DND-41 (cell line): Measurements from ENCODE around the gene STARD7.

Experiments
- EZH2 ChIP-seq: IDR thresholded peaks from 3 replicates; pipeline ENCODE4 v1.6.1; 2012; ENCODE audit warnings: borderline replicate concordance, low read depth, mild to moderate bottlenecking, moderate library complexity, low read length, inconsistent platforms; ENCODE audit not compliant: severe bottlenecking
- TF ChIP-seq, protein P1 (sequence below): IDR thresholded peaks from 2 replicates; pipeline ENCODE4 v1.5.1; 2012; ENCODE audit warnings: borderline replicate concordance, low read length, moderate library complexity, mild to moderate bottlenecking; ENCODE audit not compliant: poor library complexity, severe bottlenecking; ENCODE audit errors: extremely low read depth

DNA sequence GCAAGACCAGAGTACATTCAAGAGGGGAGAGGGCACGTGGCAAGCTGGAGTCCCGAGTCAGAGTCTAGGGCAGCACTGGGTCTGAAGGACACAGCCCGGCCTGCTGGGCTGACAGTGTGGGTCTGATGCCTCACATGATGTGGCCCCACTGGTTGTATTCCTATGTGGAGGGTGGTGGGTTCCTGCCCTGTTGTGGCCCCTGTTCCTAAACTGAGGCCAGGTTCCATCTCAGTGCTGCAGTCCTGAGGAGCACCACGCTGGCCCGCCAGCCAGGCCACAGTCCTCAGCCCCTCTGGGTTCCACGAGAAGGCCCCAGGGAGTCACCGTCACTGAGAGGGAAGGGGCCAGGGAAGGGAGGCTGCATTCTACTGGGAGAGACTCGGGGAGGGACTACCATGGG lies 43.9 kb upstream of the STARD7 start:
- TF ChIP-seq EZH2: no peak
- TF ChIP-seq, protein P1, sequence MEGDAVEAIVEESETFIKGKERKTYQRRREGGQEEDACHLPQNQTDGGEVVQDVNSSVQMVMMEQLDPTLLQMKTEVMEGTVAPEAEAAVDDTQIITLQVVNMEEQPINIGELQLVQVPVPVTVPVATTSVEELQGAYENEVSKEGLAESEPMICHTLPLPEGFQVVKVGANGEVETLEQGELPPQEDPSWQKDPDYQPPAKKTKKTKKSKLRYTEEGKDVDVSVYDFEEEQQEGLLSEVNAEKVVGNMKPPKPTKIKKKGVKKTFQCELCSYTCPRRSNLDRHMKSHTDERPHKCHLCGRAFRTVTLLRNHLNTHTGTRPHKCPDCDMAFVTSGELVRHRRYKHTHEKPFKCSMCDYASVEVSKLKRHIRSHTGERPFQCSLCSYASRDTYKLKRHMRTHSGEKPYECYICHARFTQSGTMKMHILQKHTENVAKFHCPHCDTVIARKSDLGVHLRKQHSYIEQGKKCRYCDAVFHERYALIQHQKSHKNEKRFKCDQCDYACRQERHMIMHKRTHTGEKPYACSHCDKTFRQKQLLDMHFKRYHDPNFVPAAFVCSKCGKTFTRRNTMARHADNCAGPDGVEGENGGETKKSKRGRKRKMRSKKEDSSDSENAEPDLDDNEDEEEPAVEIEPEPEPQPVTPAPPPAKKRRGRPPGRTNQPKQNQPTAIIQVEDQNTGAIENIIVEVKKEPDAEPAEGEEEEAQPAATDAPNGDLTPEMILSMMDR: no peak
